ENCODE results near the gene SPNS2.

Gene SPNS2

DNA sequence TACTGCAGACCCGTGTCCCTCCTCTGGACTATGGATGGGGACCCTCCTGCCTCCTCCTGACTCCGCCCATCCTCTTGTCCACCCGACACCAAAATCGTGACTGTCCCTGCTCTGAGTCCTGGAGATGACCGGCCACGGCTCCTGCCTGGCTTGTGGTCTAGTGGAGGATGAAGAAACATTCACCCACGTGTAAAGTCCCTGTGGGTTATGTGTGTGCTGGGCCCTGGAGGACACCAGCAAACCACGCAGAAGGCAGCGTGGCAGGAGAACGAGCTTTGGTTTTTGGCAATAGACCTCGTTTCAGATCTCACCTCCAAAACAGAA is 11.9 kb downstream of the SPNS2 start:
- TF ChIP-seq RAD21 (IDR thresholded peaks at IDR 0.05; ENCODE audit: low read depth), result no peak
- TF ChIP-seq EGR1 (IDR thresholded peaks at IDR 0.05), result no peak
- TF ChIP-seq, protein P1, sequence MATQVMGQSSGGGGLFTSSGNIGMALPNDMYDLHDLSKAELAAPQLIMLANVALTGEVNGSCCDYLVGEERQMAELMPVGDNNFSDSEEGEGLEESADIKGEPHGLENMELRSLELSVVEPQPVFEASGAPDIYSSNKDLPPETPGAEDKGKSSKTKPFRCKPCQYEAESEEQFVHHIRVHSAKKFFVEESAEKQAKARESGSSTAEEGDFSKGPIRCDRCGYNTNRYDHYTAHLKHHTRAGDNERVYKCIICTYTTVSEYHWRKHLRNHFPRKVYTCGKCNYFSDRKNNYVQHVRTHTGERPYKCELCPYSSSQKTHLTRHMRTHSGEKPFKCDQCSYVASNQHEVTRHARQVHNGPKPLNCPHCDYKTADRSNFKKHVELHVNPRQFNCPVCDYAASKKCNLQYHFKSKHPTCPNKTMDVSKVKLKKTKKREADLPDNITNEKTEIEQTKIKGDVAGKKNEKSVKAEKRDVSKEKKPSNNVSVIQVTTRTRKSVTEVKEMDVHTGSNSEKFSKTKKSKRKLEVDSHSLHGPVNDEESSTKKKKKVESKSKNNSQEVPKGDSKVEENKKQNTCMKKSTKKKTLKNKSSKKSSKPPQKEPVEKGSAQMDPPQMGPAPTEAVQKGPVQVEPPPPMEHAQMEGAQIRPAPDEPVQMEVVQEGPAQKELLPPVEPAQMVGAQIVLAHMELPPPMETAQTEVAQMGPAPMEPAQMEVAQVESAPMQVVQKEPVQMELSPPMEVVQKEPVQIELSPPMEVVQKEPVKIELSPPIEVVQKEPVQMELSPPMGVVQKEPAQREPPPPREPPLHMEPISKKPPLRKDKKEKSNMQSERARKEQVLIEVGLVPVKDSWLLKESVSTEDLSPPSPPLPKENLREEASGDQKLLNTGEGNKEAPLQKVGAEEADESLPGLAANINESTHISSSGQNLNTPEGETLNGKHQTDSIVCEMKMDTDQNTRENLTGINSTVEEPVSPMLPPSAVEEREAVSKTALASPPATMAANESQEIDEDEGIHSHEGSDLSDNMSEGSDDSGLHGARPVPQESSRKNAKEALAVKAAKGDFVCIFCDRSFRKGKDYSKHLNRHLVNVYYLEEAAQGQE (IDR thresholded peaks at IDR 0.05; ENCODE audit: low read depth), result no peak
- no peak for TF ChIP-seq NFIC (IDR thresholded peaks at IDR 0.05)
- no peak for TF ChIP-seq TAF1 (IDR thresholded peaks at IDR 0.05; ENCODE audit: low read depth)
- TF ChIP-seq ZBTB7A (IDR thresholded peaks at IDR 0.05; ENCODE audit: low read depth), result no peak
- TF ChIP-seq, protein P2, sequence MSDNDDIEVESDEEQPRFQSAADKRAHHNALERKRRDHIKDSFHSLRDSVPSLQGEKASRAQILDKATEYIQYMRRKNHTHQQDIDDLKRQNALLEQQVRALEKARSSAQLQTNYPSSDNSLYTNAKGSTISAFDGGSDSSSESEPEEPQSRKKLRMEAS (IDR thresholded peaks at IDR 0.05), result no peak
- TF ChIP-seq TEAD4 (IDR thresholded peaks at IDR 0.05), result no peak
- no peak for TF ChIP-seq YY1 (IDR thresholded peaks at IDR 0.05; ENCODE audit: low read depth)
- no peak for TF ChIP-seq CREB1 (IDR thresholded peaks at IDR 0.05; ENCODE audit: low read depth)
- no peak for TF ChIP-seq EP300 (IDR thresholded peaks at IDR 0.05; ENCODE audit: borderline replicate concordance)
- no peak for TF ChIP-seq FOXM1 (IDR thresholded peaks at IDR 0.05; ENCODE audit: borderline replicate concordance, low read depth)
- TF ChIP-seq, protein P3, sequence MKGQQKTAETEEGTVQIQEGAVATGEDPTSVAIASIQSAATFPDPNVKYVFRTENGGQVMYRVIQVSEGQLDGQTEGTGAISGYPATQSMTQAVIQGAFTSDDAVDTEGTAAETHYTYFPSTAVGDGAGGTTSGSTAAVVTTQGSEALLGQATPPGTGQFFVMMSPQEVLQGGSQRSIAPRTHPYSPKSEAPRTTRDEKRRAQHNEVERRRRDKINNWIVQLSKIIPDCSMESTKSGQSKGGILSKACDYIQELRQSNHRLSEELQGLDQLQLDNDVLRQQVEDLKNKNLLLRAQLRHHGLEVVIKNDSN (IDR thresholded peaks at IDR 0.05), result no peak
- no peak for TF ChIP-seq CEBPB (IDR thresholded peaks at IDR 0.05)
- no peak for TF ChIP-seq TCF12 (IDR thresholded peaks at IDR 0.05; ENCODE audit: low read depth)

DNA sequence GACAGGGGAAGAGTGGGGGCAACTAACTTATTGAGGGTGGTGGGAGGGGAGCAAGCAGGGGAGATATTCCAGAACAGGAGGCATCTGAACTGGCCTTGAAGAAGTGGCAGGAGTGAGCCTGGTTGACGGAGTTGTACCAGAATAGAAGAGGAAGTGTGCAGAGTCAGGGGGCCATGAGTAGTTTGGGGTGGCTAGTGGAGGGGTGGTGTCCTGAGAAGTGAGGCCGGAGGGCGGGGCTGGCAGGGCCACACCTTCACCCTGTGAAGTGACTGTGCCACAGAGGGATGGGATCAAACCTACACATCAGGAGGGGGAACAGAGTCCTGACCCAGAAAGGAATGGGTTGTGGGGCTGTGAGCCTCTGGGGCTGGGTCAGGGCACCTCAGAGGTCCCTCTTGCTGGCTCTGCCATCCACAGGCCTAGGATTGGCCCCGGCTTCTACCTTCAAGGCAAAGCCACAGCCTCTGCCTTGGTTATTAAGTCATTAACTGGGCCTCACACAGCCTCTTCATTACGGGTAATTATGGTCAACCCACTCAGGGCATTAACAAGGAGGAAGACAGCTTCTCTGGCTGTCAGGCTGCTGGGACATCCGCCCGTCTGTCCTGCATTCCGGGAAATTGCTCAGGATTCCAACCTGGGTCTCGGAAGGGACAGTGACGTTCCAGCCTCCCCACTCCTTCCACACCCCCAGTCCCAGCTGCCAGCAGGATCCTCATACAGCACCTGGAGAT is 12.7 kb downstream of the SPNS2 start:
- TF ChIP-seq, protein P2 (IDR thresholded peaks at IDR 0.05), result no peak
- TF ChIP-seq CEBPB (IDR thresholded peaks at IDR 0.05) (no peak), CREB1 (IDR thresholded peaks at IDR 0.05; ENCODE audit: low read depth) (no peak), FOXM1 (IDR thresholded peaks at IDR 0.05; ENCODE audit: borderline replicate concordance, low read depth) (no peak), RAD21 (IDR thresholded peaks at IDR 0.05; ENCODE audit: low read depth) (no peak), YY1 (IDR thresholded peaks at IDR 0.05; ENCODE audit: low read depth) (no peak), TEAD4 (IDR thresholded peaks at IDR 0.05) (no peak), EGR1 (IDR thresholded peaks at IDR 0.05) (no peak), TAF1 (IDR thresholded peaks at IDR 0.05; ENCODE audit: low read depth) (no peak), ZBTB7A (IDR thresholded peaks at IDR 0.05; ENCODE audit: low read depth) (no peak), EP300 (IDR thresholded peaks at IDR 0.05; ENCODE audit: borderline replicate concordance) (no peak), NFIC (IDR thresholded peaks at IDR 0.05) (no peak)
- TF ChIP-seq, protein P3 (IDR thresholded peaks at IDR 0.05), result no peak
- TF ChIP-seq, protein P1 (IDR thresholded peaks at IDR 0.05; ENCODE audit: low read depth), result no peak

DNA sequence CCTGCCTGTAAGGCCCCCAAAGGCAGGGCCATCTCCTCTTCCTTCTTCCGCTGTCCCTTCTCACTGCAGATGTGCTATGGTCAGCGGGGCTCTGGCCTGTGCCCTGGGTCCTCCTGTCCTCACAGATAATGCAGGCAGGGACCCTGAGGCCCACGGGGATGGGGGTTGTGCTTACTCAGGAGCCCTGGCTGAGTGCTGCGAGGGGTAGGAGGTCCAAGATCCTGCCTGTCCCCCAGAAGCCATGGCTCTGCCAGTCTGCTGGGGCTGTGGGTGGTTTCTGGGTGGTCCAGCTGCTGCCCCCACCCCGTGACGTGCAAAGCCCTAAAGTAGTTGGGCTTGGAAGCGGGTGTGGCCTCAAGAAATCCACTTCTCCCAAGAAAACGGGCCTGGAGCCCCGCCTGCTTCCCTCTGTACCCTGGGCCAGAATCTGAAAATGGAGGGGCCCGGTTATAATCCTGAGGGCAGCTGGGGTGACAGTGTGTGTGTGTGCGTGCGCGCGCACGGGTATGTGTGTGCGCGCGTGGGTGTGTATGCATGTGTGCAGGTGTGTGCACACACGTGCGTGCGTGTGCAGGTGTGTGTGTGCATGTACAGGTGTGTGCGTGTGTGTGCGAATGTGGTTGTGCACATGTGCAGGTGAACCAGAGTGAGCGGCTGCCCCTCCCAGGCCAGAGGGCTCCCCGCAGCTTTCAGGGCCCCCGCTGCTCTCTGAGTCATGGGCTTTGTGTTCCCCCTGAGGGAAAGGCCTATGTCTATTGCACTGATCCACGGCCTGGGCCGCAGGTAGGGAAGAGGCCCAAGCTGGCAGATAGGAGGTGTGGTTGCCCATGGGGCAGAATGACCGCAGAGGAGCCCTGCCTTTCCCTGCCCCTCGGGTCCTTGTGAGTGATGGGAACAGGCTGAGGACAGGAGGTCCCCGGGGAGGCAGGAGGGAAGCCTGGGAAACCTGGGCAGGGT is 13.8 kb downstream of the SPNS2 start:
- TF ChIP-seq TEAD4 (IDR thresholded peaks at IDR 0.05), result no peak
- no peak for TF ChIP-seq TAF1 (IDR thresholded peaks at IDR 0.05; ENCODE audit: low read depth)
- TF ChIP-seq CEBPB (IDR thresholded peaks at IDR 0.05), result no peak
- TF ChIP-seq, protein P3 (IDR thresholded peaks at IDR 0.05), result no peak
- TF ChIP-seq FOXM1 (IDR thresholded peaks at IDR 0.05; ENCODE audit: borderline replicate concordance, low read depth), result no peak
- TF ChIP-seq, protein P2 (IDR thresholded peaks at IDR 0.05), result no peak
- TF ChIP-seq NFIC (IDR thresholded peaks at IDR 0.05), result no peak
- no peak for TF ChIP-seq RAD21 (IDR thresholded peaks at IDR 0.05; ENCODE audit: low read depth)
- no peak for TF ChIP-seq EP300 (IDR thresholded peaks at IDR 0.05; ENCODE audit: borderline replicate concordance)
- no peak for TF ChIP-seq TCF12 (IDR thresholded peaks at IDR 0.05; ENCODE audit: low read depth)
- no peak for TF ChIP-seq ZBTB7A (IDR thresholded peaks at IDR 0.05; ENCODE audit: low read depth)
- TF ChIP-seq, protein P1 (IDR thresholded peaks at IDR 0.05; ENCODE audit: low read depth), result no peak
- no peak for TF ChIP-seq YY1 (IDR thresholded peaks at IDR 0.05; ENCODE audit: low read depth)
- TF ChIP-seq EGR1 (IDR thresholded peaks at IDR 0.05), result no peak
